Kidney (tissue), 14 donors: ENCODE measurements around the gene NR2F2. TPM values are rescaled to one million over a fixed set of nuclear protein-coding genes. Genes with fewer than 3 reads are reported as not detected.

Source experiments
- DNase-seq, 5 donors: peaks; one replicate each; pipeline ENCODE4 v3.0.0-alpha.2; 2013 to 2020
- FAIRE-seq: peaks from 2 replicates; lab custom pipeline; 2012; peaks lifted over from hg19 to GRCh38; lab: Jason Lieb, UNC
- H3K27ac ChIP-seq, 2 donors: one replicate each; pipeline ENCODE4 v1.7.0; 2013; ENCODE audit warnings: low read depth in 2 of 2, low read length in 2 of 2, inconsistent platforms in 1 of 2
- H3K27me3 ChIP-seq: one replicate; pipeline ENCODE4 v1.7.1; 2013; ENCODE audit warnings: low read length, inconsistent platforms; ENCODE audit not compliant: control insufficient read depth, insufficient read depth
- H3K36me3 ChIP-seq, 3 donors: one replicate each; pipeline versions ENCODE4 v1.7.0 to v1.7.1; 2013; ENCODE audit warnings: low read length in 3 of 3, control low read depth in 1 of 3, inconsistent platforms in 1 of 3; ENCODE audit not compliant: insufficient read depth in 3 of 3, control insufficient read depth in 2 of 3
- H3K4me1 ChIP-seq, 3 donors: one replicate each; pipeline versions ENCODE4 v1.7.0 to v1.7.1; 2013; ENCODE audit warnings: low read length in 3 of 3, inconsistent platforms in 1 of 3, low read depth in 1 of 3; ENCODE audit not compliant: control insufficient read depth in 2 of 3, insufficient read depth in 2 of 3
- H3K4me3 ChIP-seq, 3 donors: one replicate each; pipeline versions ENCODE4 v1.7.0 to v1.8.1; 2013; ENCODE audit warnings: low read length in 3 of 3, control low read depth in 1 of 3, inconsistent platforms in 1 of 3
- H3K9ac ChIP-seq, 3 donors: one replicate each; pipeline versions ENCODE4 v1.7.0 to v1.7.1; 2013; ENCODE audit warnings: low read length in 3 of 3, control low read depth in 1 of 3, inconsistent platforms in 1 of 3
- H3K9me3 ChIP-seq, 3 donors: one replicate each; pipeline versions ENCODE4 v1.7.0 to v1.7.1; 2013; ENCODE audit warnings: low read length in 3 of 3, control low read depth in 1 of 3, inconsistent platforms in 1 of 3; ENCODE audit not compliant: control insufficient read depth in 2 of 3, insufficient read depth in 1 of 3
- intact Hi-C: fragments of 100-400 bp; cut with DNase I; formaldehyde crosslinking; loops from one replicate; pipeline ENCODE4 v1.11.1; 2022
- polyA plus RNA-seq: library from polyadenylated mRNA; stranded (reverse); fragments of 350-450 nt; fragmentation: Illumina TruSeq; extraction: RNeasy Lipid Tissue Mini Kit (QIAGEN cat#74804); gene quantifications from one replicate; pipeline ENCODE4 v1.2.3, GENCODE V29; 2014; ENCODE audit warnings: low read depth, low replicate concordance; ENCODE audit not compliant: insufficient read depth
- total RNA-seq: library from RNA; stranded (reverse); fragmentation: NEBNext Ultra II Directional; extraction: Animal tissue kit (Norgen Biotek cat#: 25700); gene quantifications from one replicate; pipeline ENCODE4 v1.2.1, GENCODE V29; 2021
- TF ChIP-seq, protein P1 (sequence below): IDR thresholded peaks from 3 replicates; pipeline ENCODE4 v1.5.1; 2012; ENCODE audit warnings: mild to moderate bottlenecking, moderate library complexity, borderline replicate concordance; ENCODE audit not compliant: insufficient read depth; ENCODE audit errors: extremely low read depth
- donor health status: control.
- donor health status: control.
- donor health status: control.
- donor health status: control.
- donor health status: control.
- donor health status: DM: yes; HTN: yes; CAD: no.
- donor health status: Normal renal cell carcinoma (clear cell type).

NR2F2 gene
- total and polyA plus RNA-seq, 2 donors from 2014 or later = 42.5 to 191 TPM

DNA sequence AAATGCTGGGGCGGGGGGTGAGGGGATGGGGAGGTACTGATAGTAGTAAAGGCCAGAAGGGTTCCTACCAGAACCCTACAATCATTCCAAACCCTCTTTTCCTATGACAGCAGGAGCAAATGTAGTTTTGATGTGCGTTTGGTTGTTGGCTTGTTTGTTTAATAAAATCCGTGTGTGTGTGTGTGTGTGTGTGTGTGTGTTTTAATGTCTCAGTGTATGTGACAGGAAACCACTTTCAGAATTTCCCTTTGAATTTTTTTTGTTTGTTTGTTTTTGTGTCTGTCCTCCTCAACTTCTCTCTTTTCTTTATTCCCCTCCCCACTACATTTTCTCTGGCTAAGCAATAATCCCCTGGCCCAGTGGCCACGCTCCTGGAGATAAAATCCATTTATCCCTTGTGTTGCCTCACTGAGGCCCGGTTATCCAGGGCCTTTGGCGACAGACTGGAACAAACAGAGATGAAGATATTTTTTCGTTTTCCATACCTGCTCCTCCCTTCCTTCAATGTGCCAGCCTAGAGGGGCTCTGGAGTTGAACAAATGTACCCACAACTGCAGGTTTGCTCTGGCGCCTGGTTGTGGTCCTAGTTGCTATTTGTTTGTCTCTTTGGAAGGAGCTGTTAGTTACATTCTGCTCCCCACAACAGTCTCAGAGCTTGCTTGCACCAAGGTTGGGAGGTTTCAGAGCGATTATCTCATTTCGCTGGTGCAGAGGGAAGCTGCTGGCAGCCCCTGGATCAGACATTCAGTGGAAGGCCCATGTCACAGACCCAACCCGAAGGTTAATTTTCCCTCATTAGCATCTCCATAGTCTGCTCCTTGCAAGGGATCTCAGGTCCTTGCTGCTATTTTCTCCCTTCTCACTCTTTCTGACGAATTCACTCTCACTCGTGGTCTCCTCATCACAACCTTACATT, 17.9 kb downstream of the NR2F2 start:
- FAIRE-seq (no peak), DNase-seq (peak in 4 of 5 donors; percentile 19 to 54 (median 44))
- intact Hi-C loops = no loop called here

DNA sequence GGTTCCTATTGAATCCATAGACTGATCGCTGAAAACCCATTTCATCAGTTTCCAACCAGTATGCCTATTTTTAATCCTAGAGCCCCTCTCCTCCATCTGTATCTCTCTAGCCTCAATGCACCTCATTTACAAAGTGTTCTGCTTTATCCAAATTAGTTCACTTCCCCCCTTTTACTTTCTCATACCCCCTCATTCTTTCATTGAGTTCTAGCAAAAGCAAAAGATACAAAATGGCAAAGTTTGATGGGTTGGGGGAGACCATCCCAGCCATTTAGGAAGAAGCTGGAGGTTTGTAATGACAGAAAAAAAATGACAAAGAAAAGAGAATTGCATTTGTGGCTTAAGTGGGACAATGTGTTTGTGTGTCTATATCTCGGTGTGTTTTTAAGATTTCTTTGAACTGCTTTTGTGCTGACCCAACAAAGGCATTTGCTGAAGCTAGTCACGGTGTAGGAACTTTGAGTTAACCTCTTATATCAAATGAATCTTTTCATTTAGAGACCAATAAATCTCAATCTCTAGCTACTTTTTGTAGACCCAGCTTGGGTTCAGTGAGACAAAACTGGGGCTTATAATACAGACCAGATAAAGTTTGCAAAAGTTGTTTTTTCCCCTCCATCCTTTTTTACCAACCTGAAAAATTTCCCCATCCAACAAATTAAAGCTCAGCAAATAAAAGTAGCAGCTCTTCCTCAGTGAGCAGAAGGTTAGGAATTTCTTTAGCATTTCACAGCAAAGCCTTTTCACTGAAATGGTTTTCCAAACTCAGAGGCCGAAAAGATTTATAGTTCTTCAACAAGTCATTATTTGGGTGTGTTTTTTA, 18.7 kb downstream of the NR2F2 start:
- intact Hi-C loops = no loop called here
- FAIRE-seq (no peak), DNase-seq (peak in 2 of 5 donors; percentile 51 to 65)

More for the DNA sequence above, 17.9 kb downstream of the NR2F2 start:
- Histone ChIP-seq H3K4me3 (peak overlapping the region in 1 of 3 donors; percentile 10), H3K27ac (peak overlapping the region; percentile 85 to 91), H3K9ac (peak overlapping the region in 2 of 3 donors; percentile 19 to 52), H3K4me1 (peaks cover 5 to 41% (median 31%) of the 10 kb centered on the region in 3 donors), H3K9me3 (no peaks in the 10 kb centered on the region), H3K36me3 (peaks cover 0 to 4% (median 0%) of the 10 kb centered on the region in 3 donors), H3K27me3 (no peaks in the 10 kb centered on the region)
- TF ChIP-seq, protein P1, sequence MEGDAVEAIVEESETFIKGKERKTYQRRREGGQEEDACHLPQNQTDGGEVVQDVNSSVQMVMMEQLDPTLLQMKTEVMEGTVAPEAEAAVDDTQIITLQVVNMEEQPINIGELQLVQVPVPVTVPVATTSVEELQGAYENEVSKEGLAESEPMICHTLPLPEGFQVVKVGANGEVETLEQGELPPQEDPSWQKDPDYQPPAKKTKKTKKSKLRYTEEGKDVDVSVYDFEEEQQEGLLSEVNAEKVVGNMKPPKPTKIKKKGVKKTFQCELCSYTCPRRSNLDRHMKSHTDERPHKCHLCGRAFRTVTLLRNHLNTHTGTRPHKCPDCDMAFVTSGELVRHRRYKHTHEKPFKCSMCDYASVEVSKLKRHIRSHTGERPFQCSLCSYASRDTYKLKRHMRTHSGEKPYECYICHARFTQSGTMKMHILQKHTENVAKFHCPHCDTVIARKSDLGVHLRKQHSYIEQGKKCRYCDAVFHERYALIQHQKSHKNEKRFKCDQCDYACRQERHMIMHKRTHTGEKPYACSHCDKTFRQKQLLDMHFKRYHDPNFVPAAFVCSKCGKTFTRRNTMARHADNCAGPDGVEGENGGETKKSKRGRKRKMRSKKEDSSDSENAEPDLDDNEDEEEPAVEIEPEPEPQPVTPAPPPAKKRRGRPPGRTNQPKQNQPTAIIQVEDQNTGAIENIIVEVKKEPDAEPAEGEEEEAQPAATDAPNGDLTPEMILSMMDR = no peak

DNA sequence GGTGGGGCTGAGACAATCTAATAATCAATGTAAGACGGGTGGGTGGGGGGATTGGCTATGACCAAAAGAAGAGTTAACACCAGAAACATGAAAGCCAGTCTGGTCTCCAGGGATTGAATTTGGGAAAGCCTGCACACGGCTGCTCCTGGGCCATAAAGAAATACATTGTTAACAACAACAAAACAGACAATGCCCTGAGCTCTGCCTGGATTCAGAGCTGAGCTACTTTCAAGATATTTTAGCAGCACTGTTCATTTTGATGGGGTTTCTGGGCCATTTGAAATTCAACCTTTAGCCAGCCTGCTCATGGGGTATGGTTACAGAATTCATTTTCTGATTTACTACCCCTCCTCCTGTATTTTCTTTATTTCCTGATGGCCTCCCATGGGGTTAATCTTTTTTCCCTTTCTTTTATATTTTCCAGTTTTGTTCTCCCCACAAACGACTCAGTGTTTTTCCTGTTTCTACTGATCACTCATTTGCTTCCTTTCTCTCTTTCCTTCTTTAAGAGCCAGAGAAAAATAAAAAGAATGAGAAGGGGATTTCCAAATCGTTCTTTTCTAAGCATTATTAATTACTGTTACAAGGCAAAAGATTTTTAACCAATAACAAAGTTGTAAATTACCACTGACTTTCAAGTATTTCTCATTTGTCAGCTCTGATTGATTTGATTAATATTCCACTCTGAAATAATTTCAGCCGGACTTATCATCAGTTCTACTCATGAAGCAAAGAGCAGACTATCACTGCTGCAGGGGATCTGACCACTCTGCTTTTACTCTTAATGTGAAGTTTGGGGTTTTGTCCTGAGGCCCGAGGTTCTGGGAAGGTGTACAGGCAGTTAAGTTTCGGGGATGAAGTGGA, 19.6 kb downstream of the NR2F2 start:
- peak in 4 of 5 donors; percentile 38 to 65 (median 42) for DNase-seq
- FAIRE-seq = no peak
- intact Hi-C loops = no loop called here
- no peaks in the 10 kb centered on the region for H3K27me3 ChIP-seq
- TF ChIP-seq, protein P1 = no peak
- H3K9me3 ChIP-seq = no peaks in the 10 kb centered on the region
- H3K36me3 ChIP-seq = peaks cover 0 to 4% (median 0%) of the 10 kb centered on the region in 3 donors
- H3K9ac ChIP-seq = peak overlapping the region in 2 of 3 donors; percentile 19 to 20
- peaks cover 8 to 38% (median 24%) of the 10 kb centered on the region in 3 donors for H3K4me1 ChIP-seq
- peak overlapping the region; percentile 91 for H3K27ac ChIP-seq
- no peak overlapping the region for H3K4me3 ChIP-seq

More for the DNA sequence above, 18.7 kb downstream of the NR2F2 start:
- peaks cover 0 to 4% (median 0%) of the 10 kb centered on the region in 3 donors for H3K36me3 ChIP-seq
- H3K27me3 ChIP-seq = no peaks in the 10 kb centered on the region
- no peaks in the 10 kb centered on the region for H3K9me3 ChIP-seq
- H3K9ac ChIP-seq = peak overlapping the region in 2 of 3 donors; percentile 19 to 52
- H3K27ac ChIP-seq = peak overlapping the region; percentile 85 to 91
- TF ChIP-seq, protein P1 = no peak
- H3K4me1 ChIP-seq = peaks cover 5 to 40% (median 33%) of the 10 kb centered on the region in 3 donors
- H3K4me3 ChIP-seq = no peak overlapping the region
